AG04449 (cell line): ENCODE data around the gene DOCK9.
"Not testable (repeated sequence)": the region's sequence is repeated elsewhere in the genome, so short reads cannot be mapped to it uniquely, and the experiment has no call there.

Experiments used
- CTCF ChIA-PET: fragments of 350-600 bp; formaldehyde crosslinking; extraction: SDS; loops from one replicate; lab custom pipeline; 2021; ENCODE audit warnings: antibody characterized with exemption; lab: Yijun Ruan, JAX
- POLR2A ChIA-PET: fragments of 400-600, 350-600 bp; formaldehyde crosslinking; extraction: SDS; loops from one replicate; lab custom pipeline; 2020; ENCODE audit warnings: antibody characterized with exemption, inconsistent platforms; lab: Yijun Ruan, JAX
- DNase-seq: peaks from one replicate; pipeline ENCODE4 v3.0.0-alpha.2; 2010; ENCODE audit warnings: low read depth, low spot score
- H3K4me3 ChIP-seq: 2 replicates; pipeline ENCODE4 v1.5.1; 2011; ENCODE audit warnings: low read depth, mild to moderate bottlenecking, control low read depth, low read length
- CTCF ChIP-seq: IDR thresholded peaks from one replicate; pipeline ENCODE4 v1.5.1; 2011; ENCODE audit warnings: mild to moderate bottlenecking, moderate library complexity, low read length, control low read depth, inconsistent platforms; ENCODE audit not compliant: insufficient read depth; ENCODE audit errors: missing control alignments

DOCK9 gene

DNA sequence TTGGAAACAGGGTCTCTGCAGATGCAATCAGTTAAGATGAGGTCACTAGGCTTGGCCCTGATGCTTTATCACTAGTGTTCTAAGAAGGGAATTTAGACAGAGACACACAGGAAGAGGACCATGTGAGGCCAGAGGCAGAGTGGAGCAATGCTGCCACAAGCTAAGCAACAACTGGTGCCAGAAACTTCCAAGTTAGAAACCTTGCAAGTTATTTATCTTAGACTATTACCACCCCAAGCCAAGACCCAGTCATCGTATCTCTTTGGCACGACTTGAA is 81.1 kb downstream of the DOCK9 start:
- TF ChIP-seq CTCF, result no peak
- POLR2A ChIA-PET, result no interaction called here
- no peak overlapping the region for H3K4me3 ChIP-seq
- CTCF ChIA-PET, result interaction anchor here (1.0 to 1.4 kb wide), 2 partner anchors 12 to 28 kb away, joined by 3 read pairs; no protein-coding TSS in a partner anchor
- no peak for DNase-seq

DNA sequence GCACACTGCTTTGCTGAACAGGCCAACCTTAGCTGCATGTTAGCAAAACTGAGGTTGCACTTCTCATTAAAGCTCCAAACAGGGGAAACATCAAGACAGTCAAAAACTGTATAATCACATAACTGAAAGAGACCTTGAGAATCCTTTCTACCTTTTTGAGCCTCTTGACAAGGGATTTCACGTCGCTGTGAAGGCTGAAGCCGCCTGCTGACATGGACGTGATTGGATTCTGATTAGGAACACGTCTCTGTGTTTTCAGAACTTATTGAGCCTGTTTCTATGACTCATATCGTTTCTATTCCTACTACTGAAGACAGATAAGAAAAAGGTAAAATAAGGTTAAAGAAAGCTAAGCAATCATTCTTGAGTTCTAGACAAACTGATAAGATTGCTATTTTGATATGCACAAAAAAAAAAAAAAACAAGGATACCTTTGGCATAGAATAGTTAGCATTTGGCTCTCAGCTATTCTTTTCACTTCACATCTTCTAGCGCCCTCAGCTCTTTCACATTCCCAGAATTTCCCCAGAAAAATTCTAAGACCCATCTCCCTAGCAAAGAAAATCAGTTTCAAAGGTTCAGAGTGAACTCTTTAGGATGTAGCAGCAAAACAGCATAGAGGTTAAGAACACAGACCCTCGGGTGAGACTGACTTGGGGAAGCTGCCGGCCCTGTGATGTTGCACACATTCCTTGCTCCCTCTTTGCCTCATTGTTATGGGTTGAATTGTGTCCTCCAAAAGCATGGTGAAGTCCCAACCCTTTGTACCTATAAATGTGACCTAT is 81.6 kb downstream of the DOCK9 start:
- no peak overlapping the region for H3K4me3 ChIP-seq
- ChIA-PET CTCF (no interaction called here), POLR2A (no interaction called here)
- DNase-seq, result no peak
- no peak for TF ChIP-seq CTCF

DNA sequence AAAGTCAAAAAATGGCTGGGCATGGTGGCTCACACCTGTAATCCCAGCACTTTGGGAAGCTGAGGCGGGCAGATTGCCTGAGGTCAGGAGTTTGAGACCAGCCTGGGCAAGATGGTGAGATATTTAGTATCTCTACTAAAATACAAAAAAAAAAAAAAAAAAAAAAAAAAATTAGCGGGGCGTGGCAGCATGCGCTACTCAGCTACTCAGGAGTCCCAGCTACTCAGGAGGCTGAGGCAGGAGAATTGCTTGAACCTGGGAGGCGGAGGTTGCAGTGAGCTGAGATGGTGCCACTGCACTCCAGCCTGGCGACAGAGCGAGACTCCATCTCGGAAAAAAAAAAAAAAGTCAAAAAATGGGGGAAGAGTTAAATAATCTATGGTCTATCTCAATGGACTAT is 83.0 kb downstream of the DOCK9 start:
- CTCF ChIA-PET, result not testable (repeated sequence)

GRCh38 chr13:98893371-98893770 is 84.5 kb downstream of the DOCK9 start:
- POLR2A ChIA-PET, result no interaction called here
- TF ChIP-seq CTCF, result no peak
- CTCF ChIA-PET, result no interaction called here
- DNase-seq, result no peak
- no peak overlapping the region for H3K4me3 ChIP-seq

More for the DNA sequence above, 83.0 kb downstream of the DOCK9 start:
- H3K4me3 ChIP-seq, POLR2A ChIA-PET, DNase-seq: not testable (repeated sequence)

DNA sequence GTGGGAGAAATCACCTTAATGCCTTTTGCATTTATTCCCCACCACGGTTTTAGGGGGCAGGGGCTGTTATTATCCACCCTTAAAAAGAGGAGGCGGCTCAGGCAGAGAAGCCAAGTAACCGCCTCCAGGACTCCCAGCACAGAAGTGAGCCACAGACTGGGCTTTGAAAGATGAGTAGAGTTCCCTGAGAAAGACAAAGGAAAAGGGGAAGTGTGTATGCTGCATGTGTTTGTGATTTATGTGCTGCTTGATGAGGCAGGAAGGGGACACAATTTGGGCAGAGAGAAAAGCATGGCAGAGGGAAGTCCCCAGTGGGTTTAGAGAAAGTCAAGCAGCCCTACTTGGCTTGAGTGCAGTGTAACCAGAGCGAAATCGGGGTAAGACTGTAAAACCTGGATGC is 85.0 kb downstream of the DOCK9 start:
- TF ChIP-seq CTCF, result no peak
- H3K4me3 ChIP-seq, result no peak overlapping the region
- DNase-seq, result no peak
- ChIA-PET POLR2A (no interaction called here), CTCF (no interaction called here)

GRCh38 chr13:98892077-98892476 is 85.8 kb downstream of the DOCK9 start:
- no peak overlapping the region for H3K4me3 ChIP-seq
- POLR2A ChIA-PET, result no interaction called here
- TF ChIP-seq CTCF, result no peak
- no peak for DNase-seq
- CTCF ChIA-PET, result no interaction called here

DNA sequence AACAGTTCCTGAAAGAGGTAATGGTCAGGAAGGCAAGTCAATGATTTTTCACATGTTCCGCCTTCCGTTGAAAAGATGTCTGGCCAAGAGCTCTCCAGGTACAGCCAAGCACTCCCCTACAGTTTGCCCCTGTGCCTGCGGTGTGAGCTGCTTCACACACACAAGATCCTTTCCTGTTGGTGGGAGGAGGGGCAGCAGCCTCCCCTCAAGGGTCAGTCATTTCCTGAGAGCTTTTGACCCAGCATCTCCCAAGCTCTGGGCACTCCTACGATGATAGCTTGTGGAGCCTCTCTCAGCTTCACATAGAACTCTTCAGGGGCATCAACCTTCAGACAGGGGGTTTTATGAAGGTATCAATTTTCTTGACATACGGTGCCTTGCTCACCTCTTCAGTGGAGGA is 86.9 kb downstream of the DOCK9 start:
- H3K4me3 ChIP-seq, result no peak overlapping the region
- TF ChIP-seq CTCF, result no peak
- ChIA-PET POLR2A (no interaction called here), CTCF (no interaction called here)
- no peak for DNase-seq
